Activated CD4-positive, alpha-beta T cell treated with anti-CD3 and anti-CD28 coated beads for 4 hours (primary cell): ENCODE results near the gene APLP2.
"Not testable (repeated sequence)": the region's sequence is repeated elsewhere in the genome, so short reads cannot be mapped to it uniquely, and the experiment has no call there.

ENCODE experiments used
- DNase-seq, 2 donors: peaks; one replicate each; pipeline ENCODE4 v3.0.0-alpha.2; 2020

Gene APLP2

DNA sequence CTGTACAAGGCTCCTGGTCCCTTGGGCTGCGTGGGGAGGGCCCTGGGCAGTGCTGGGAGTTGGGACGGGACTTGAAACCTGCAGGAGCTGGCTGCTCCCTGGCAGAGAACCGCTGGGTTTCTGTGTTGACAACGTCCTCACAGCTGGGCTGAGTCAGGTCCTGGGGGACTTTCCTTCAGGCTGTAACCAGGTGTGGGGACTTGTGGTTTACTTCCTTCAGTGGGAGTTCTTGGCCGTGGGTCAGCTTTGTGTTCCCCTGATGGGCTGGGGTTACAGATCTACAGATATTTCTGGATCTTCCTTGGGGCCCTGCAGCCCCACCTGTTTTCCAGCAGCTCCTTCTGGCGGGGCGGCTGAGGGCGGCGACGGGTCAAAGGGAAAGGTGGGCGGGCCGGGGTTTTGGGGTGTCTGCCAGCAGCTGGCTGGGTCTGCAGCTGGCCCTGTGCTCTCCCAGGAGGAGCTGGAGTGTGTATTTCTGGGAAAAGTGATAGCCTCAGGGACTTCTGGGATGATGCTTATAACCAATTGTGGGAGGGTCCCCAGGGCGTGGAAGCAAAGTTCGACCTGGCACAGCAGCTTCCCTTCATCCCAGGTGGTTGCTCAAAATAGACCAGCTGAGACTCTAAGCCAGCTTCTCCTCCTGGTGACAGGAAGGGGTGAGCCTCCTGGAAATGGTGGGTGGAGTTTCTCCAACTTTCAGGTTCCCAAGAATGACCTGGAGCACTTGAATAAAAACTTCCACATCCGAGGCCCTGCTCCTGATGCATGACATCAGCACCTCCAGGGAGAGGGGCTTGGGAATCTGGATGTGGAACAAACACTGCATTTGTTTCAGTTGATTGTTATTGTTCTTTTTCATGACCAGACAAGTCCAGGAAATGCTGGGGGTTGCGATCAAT lies 109.0 kb downstream of the APLP2 start:
- no peak for DNase-seq

- no peak for DNase-seq
Measured at GRCh38 chr11:130179396-130180306, 110.0 kb downstream of the APLP2 start.

DNA sequence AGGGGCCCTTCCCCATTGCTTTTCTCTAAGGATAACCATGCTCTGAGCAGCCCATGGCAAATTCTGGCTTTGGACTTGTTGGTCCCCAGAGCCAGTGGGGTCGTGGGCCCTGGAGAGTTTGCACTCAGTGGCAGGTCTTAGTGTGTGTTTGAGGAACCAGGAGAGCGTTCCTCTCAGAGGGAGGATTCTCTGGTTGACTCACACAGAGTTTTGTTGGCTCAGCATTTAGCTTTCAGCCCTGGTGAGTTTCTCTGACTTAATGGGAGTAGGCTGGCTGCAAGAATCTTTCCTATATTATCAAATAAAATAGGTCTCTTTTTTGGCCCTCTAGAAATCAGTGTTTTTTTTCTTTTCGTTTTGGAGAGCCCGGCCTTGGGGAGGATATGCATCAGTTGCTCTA lies 110.8 kb downstream of the APLP2 start:
- no peak for DNase-seq

GRCh38 chr11:130180896-130181294 lies 111.2 kb downstream of the APLP2 start:
- DNase-seq, result no peak

DNA sequence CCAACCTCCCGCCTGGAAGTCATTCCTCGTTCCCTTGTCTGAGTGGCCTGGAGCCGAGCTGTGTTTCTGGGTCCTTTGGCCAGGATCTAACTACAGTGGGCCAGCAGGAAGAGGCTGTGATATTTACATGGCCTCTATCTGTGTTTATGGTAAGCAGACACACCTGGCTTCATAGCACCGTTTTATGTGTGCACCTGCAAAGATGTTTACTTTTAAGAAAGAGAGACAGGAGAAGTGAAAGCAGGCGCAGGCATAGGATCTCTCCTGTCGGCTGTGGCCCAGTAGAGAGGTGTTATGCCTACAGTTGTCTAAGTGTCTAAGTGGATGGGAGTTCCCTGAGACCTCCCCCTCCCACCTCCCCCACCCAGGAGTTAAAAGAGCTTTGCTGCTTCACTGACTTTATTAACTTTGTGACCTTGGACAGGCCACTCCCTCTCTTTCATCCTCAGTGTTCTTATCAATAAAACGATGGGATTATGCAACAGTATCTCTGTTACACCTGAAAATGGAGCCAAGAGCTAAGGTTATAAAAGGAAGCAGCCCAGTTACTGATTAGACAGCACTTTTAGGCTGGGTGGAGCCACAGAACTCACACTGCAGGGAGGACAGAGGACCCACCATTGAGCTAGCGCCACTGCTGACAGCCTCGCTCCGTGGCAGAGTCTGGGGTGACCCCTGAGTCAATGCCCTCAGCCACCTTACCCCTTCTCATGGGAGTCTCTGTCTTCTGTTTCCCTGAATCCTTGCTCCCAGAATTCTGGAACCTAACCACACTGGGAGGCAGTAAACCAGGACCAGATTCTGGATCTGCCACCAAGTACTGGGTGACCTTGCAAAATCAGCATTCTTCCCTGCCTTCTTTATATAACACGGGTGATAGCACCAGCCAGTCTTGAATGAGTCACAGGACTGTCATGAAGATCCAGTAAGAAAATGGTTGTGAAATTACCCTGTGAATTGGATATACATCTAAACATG lies 111.9 kb downstream of the APLP2 start:
- DNase-seq, result no peak

DNA sequence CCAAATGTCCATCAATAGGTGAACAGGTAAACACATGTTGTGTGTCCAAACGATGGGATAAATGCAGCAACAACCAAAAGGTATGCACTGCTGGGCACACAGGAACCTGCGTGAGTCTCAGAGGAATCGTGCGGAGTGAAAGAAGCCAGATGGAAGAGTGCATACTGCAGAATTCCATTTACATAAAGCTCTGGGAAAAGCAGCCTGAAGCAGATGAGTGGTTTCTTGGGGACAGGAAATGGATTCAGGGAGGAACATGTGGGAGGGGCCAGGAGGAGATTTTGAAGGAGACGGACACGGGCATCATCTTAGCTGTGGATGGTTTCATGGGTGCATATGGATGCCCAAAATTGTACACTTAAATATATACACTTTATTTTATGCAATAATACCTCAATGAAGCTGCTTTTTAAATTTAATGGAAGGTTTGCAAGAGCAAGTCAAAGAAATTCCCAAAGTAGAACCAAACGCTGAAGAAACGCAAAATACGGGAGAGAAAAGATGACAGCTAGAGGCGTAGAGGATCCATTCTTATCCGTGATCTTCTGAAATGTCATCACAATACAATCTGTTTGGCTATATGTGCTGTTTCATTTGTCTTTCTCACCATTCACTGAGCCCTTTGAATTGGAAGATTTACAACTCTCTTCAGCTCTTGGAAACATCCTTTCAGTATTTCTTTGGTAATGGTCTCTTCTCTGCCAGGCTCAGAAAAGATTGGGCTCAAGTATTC lies 114.3 kb downstream of the APLP2 start:
- DNase-seq, result no peak

- DNase-seq, result no peak
Measured at GRCh38 chr11:130187096-130187495, 117.4 kb downstream of the APLP2 start.

DNA sequence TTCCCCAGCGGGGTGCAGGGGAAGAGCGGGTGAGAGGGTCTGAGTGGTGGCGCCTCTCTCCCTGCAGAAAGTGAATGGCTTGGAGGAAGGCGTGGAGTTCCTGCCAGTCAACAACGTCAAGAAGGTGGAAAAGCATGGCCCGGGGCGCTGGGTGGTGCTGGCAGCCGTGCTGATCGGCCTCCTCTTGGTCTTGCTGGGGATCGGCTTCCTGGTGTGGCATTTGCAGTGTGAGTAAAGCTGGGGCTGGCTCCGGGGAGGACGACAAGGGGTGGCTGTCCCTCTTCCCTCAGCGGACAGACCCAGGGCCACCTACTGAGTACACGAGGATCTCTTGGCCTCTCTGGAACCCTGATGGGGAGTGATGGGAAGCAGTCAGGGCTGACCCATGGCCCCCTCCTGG lies 118.4 kb downstream of the APLP2 start:
- DNase-seq, result no peak

GRCh38 chr11:130188585-130189347 lies 119.1 kb downstream of the APLP2 start:
- no peak for DNase-seq

DNA sequence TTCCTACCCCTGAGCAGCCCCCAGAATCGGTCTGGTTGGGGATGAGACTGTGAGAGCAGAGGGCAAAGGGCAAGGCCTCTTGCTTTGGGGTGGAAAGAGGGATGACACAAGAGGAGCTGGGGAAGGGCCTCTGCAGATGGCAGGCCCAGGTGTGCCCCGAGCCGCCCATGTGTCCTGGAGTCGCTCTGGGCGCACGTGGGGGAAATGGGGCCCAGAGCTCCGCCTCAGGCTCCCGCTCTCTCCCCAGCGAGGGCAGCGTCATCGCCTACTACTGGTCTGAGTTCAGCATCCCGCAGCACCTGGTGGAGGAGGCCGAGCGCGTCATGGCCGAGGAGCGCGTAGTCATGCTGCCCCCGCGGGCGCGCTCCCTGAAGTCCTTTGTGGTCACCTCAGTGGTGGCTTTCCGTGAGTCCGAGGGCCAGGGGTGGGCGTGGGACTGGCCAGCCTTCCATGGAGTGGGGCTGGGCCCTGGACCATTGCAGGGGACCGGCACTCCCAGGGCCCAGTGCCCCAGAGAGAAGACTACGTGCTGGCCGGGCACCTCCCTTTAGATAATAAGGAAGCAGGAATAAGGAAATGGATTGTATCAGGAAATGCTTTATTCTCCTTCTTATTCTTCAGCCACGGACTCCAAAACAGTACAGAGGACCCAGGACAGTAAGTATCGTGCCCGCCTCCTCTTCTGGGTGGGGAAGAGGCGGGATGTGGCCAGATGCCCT lies 120.0 kb downstream of the APLP2 start:
- no peak for DNase-seq

GRCh38 chr11:130190371-130190881 lies 120.7 kb downstream of the APLP2 start:
- no peak for DNase-seq

- no peak for DNase-seq
Measured at GRCh38 chr11:130191896-130192295, 122.2 kb downstream of the APLP2 start.

DNA sequence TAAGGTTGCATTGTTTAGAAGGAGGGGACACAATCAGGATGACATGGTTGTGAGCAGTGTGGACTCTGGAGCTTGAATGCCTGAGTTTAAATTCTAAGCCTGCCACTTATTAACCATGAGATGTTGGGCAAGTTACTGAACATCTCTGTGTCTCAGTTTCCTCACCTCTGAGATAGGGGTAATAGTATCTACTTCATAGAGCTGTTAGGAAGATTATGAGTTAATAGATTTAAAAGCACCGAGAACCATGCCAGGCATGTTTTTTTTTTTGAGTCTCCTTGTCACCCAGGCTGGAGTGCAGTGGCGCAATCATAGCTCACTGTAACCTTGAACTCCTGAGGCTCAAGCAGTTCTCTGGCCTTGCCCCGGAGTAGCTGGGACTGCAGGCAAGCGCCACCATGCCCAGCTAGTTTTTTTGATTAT lies 123.2 kb downstream of the APLP2 start:
- no peak for DNase-seq

- not testable (repeated sequence) for DNase-seq
Measured at GRCh38 chr11:130193551-130193950, 123.9 kb downstream of the APLP2 start.
